ENCODE data around the gene NAA40.

Gene NAA40

DNA sequence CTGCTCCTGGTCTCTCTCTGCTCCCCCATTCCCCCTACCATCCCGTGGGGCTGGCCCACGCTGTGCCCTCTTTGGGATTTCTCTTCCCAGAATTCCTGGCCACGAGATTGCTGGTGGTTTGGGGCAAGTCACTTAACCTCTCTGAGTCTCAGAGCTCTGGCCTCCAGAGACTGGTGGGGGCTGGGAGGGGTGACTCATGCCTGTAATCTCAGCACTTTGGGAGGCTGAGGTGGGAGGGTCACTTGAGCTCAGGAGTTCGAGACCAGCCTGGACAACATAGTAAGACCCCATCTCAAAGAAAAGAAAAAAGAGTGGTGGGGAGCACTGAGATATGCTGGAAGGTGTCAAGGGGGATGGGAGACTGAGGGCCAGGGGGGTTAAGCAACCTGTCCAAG, 65.8 kb downstream of the NAA40 start:
- Histone ChIP-seq H3K4me1 (ENCODE audit: control insufficient read depth in 1 of 2, insufficient read depth in 2 of 2, low read length in 2 of 2) (peaks cover 0 to 51% of the 10 kb centered on the region in 2 donors), H3K9me3 (ENCODE audit: control insufficient read depth in 1 of 2, low read length in 2 of 2) (no peaks in the 10 kb centered on the region), H3K4me3 (ENCODE audit: low read depth in 1 of 2, low read length in 2 of 2) (no peak overlapping the region), H3K36me3 (ENCODE audit: control insufficient read depth in 1 of 2, insufficient read depth in 2 of 2, low read length in 2 of 2) (no peaks in the 10 kb centered on the region), H3K27ac (ENCODE audit: low read length) (no peak overlapping the region), H3K27me3 (ENCODE audit: low read depth, low read length) (no peaks in the 10 kb centered on the region)

- H3K27me3 ChIP-seq (ENCODE audit: low read depth, low read length): no peaks in the 10 kb centered on the region
- H3K27ac ChIP-seq (ENCODE audit: low read length): no peak overlapping the region
- no peaks in the 10 kb centered on the region for H3K9me3 ChIP-seq (ENCODE audit: control insufficient read depth in 1 of 2, low read length in 2 of 2)
- H3K36me3 ChIP-seq (ENCODE audit: control insufficient read depth in 1 of 2, insufficient read depth in 2 of 2, low read length in 2 of 2): no peaks in the 10 kb centered on the region
- H3K4me1 ChIP-seq (ENCODE audit: control insufficient read depth in 1 of 2, insufficient read depth in 2 of 2, low read length in 2 of 2): peaks cover 0 to 40% of the 10 kb centered on the region in 2 donors
- no peak overlapping the region for H3K4me3 ChIP-seq (ENCODE audit: low read depth in 1 of 2, low read length in 2 of 2)
Measured at GRCh38 chr11:64005691-64006090, 66.9 kb downstream of the NAA40 start.

DNA sequence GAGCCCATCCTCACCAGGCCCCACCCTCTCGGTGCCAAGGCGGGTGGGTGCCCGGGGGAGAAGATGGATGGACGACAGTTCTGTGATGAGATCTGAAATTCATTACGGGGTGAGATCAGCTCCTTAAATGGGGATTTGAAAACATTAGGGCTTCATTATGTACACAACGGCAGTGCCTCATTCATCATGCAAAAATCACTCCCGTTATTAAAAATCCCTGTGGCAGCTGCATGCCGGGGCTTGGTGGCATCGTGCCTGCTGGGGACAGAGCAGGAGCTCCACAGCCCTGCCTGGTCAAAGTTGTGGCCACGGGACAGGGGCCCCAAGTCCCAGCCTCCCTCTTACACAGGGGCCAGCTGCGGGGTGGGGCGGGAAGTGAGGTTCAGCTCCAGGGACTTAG, 67.6 kb downstream of the NAA40 start:
- Histone ChIP-seq H3K36me3 (ENCODE audit: control insufficient read depth in 1 of 2, insufficient read depth in 2 of 2, low read length in 2 of 2) (no peaks in the 10 kb centered on the region), H3K27me3 (ENCODE audit: low read depth, low read length) (no peaks in the 10 kb centered on the region), H3K4me1 (ENCODE audit: control insufficient read depth in 1 of 2, insufficient read depth in 2 of 2, low read length in 2 of 2) (peaks cover 0 to 33% of the 10 kb centered on the region in 2 donors), H3K9me3 (ENCODE audit: control insufficient read depth in 1 of 2, low read length in 2 of 2) (no peaks in the 10 kb centered on the region), H3K4me3 (ENCODE audit: low read depth in 1 of 2, low read length in 2 of 2) (no peak overlapping the region), H3K27ac (ENCODE audit: low read length) (no peak overlapping the region)

Measured in muscle layer of duodenum (tissue), 2 donors.